Activated CD8-positive, alpha-beta memory T cell treated with anti-CD3 and anti-CD28 coated beads, Interleukin-2, amount 50 U/mL, for 24 hours (primary cell): ENCODE data around the gene PIANP.
"Not testable (repeated sequence)": the region's sequence is repeated elsewhere in the genome, so short reads cannot be mapped to it uniquely, and the experiment has no call there.

Experiments
- DNase-seq: peaks from one replicate; pipeline ENCODE4 v3.0.0-alpha.2; 2020; ENCODE audit errors: extremely low read depth

The PIANP gene, protein sequence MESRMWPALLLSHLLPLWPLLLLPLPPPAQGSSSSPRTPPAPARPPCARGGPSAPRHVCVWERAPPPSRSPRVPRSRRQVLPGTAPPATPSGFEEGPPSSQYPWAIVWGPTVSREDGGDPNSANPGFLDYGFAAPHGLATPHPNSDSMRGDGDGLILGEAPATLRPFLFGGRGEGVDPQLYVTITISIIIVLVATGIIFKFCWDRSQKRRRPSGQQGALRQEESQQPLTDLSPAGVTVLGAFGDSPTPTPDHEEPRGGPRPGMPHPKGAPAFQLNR

DNA sequence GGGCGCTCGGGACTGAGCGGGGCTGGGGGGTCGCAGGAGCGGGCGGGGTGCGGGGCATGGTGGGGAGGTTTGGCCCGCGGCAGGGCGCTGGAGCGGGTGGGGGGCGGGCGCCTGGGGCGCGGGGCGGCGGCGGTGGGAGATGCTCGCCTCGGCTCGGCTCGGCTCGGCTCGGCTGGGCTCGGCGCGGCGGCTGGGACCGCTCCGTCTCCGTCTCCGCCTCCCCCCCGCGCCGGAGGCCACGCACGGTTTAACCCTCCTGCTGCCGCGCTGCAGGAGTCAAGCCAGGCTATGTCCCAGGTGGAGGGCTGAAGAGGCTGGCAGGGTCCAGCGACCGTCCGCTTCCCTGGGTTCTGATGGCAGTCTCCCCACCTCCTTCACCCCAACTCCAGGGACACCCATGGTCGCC is at the start of gene PIANP:
Gene PIANP, minus strand, starts transcription at position 170 of the 406 bp plus-strand sequence. CDS start 2,754 bp downstream, outside the sequence.
- DNase-seq, result no peak

DNA sequence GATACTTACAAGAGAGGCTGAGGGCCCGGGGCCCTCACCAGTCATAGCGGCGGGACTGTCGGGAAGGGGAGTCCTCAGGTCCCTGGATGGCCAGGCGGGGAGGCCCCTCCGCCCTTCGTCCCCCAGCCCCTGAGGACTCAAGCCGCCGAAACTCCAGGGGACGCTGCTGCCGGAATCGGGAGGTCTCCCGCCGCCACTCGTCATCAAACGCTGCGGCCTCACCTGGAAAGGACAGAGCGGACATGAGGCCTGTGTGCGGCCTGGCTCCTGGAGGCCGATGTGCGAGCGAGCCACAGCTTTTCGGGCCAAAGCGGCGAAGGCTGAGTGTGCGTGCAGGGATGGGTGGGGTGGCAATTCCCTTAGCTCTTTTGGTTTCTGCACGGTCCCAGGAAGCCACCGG is 48.1 kb upstream of the PIANP start:
- no peak for DNase-seq

- DNase-seq, result no peak
Observed at GRCh38 chr12:6747216-6747615, 46.6 kb upstream of the PIANP start.

- DNase-seq, result no peak
Observed at GRCh38 chr12:6745741-6746525, 45.3 kb upstream of the PIANP start.

DNA sequence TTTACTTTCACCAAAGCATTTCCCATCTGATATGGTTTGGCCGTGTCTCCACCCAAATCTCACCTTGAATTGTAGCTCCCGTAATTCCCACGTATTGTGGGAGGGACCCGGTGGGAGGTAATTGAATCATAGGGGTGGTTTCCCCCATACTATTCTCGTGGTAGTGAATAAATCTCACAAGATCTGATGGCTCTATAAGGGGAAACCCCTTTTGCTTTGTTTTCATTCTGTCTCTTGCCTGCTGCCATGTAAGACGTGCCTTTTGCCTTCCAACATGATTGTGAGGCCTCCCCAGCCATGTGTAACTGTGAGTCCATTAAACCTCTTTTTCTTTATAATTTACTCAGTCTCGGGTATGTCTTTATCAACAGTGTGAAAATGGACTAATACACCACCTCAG is 42.7 kb upstream of the PIANP start:
- DNase-seq, result not testable (repeated sequence)

DNA sequence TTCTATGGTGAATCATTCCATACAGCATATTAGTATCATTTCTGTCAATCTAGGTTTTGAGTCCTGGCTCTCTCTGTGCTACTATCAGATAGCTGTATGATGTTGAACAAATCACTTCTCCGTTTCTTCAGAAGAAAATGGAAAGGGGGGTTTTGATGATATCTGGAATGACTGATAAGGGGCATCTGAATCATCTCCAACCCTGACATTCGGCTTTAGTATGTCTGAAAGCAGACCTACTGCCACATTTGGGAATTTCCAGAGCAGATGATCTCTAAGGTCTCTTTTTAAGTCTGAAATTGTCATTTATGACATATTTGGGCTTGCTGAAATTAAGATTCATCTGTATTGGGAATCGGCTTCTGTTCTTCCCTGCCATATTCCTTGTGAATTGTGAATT is 42.2 kb upstream of the PIANP start:
- DNase-seq, result no peak

DNA sequence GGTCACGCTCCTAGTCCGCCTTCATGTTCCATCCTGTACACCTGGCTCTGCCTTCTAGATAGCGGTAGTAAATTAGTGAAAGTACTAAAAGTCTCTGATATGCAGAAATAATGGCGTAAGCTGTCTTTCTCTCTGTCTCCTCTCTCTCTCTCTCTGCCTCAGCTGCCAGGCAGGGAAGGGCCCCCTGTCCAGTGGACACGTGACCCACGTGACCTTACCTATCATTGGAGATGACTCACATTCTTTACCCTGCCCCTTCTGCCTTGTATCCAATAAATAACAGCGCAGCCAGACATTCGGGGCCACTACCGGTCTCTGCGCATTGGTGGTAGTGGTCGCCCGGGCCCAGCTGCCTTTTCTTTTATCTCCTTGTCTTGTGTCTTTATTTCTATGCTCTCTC is 41.5 kb upstream of the PIANP start:
- not testable (repeated sequence) for DNase-seq

DNA sequence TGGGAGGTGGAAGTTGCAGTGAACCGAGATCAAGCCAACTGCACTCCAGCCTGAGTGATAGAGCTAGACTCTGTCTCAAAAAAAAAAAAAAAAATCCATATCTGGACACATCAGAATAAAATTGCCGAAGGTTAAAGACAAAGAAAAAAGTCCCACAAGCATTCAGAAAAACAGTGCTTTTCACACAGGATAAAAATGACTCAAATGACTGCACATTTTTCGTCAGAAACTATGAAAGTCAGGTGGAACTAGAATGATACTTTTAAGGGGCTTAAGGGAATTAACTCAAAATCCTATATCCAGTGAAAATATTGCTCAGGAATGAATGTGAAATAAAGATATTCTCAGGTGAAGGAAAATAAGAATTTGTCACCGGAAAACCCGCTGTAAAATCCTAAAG is 36.1 kb upstream of the PIANP start:
- no peak for DNase-seq

DNA sequence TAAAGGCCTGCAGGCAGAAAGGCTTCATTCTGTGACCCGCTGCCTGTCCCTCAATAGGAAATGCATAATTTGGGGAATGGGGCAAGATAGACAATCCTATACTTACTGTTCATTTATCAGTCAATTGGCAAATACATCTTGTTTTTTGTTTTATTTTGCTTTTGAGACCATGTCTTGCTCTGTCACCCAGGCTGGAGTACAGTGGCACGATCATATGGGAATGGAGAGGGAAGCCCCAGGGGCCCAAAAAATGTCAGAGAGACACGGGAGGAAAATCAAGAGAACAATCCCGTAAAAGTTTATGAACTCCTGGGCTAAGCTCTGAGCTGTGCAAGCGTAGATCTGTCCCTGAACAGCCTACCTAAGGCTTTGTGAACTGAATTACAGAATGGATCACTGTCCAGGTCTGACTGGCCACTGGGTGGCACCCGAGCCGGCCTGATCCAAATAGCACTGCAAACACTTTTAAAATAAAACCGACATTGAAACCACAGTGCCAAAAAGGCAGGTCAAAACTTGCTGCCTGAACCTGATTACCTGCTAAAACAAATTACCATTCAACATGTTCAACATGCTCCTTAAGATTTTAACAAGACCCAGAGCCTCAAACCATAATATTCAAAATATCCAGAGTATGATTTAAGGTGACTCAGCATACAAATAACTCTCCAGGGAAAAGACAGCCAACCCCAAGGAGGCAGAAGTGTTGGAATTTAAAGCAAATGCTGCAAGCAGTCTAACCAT is 35.0 kb upstream of the PIANP start:
- no peak for DNase-seq

DNA sequence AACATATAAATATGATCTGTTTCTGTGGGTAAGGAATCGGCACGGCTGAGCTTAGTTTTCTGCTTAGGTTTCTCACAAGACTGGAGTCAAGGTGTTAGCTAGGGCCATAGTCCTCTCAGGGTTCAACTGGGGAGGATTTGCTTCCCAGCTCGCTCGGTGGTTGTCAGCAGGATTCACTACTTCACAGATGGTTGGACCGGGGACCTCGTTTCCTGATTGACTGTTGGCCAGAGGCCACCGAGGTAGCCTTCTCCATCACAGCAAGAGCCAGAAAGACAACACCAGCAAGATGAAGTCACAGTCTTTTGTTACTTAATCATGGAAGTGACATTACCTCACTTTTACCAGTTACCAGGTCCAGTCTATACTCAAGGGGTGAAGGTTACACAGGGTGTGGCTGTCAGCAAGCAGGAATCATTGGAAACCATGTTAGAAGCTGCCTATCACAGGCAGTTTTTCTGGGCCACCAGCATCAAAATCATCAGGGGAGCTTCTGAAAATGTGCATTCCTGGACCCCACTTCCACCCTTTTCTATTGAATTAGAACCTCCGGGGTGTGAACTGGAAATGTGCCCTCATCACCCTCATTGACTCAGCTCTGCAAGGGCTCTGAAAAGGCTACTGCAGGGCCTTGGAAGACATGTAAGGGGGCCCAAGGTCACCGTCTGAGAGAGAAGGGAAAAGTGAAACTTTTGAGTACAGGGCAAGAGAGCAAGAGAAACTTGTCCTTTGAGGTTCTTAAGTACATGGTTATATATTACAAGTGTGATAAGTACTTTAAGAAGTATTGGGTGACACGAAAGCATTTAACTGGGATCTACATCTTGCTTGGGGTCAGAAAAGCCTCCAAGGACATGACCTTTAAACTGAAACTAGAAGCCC is 34.1 kb upstream of the PIANP start:
- no peak for DNase-seq

DNA sequence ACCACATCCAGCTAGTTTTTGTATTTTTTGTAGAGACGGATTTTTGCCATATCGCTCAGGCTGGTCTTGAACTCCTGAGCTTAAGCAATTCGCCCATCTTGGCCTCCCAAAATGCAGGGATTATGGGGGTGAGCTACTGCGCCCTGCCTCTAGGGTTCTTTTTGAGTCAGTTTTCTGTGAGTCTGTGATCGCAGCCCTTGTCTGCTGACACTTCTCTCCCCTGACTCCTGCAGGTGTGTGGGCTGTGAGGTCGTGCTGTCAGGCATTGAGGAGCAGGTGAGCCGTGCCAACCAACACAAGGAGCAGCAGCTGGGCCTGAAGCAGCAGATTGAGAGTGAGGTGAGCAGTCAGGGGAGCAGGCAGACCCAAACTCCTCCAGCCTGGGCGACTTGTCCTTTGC is 29.6 kb upstream of the PIANP start:
- DNase-seq, result no peak

DNA sequence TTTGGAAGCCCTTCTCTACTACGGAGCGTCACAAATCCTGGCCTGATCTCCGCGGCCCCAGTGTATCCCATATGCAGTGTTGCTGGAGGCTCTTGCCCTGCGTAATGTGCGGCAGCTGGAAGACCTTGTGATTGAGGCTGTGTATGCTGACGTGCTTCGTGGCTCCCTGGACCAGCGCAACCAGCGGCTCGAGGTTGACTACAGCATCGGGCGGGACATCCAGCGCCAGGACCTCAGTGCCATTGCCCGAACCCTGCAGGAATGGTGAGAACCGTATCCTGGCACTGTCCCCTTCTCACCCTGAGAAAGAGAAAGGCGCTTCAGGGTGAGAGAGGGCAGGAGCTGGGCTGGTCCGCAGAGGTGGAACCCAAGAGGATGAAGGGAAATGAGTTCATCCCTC is 28.6 kb upstream of the PIANP start:
- no peak for DNase-seq

DNA sequence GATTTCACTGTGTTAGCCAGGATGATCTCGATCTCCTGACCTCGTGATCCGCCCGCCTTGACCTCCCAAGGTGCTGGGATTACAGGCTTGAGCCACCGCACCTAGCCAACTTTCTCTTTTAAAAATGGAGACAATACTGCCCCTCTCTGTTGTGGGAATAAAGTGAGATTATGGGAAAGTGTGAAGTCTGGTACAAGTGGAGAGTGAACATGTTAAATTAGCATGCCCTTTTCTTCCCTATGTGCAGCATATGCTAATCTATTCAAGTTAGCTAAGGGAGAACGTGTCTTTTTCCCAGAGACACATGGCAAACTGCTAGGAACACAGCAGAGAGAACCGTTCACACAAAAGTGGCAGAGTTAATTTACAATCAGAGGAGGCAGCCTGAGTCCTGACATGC is 24.7 kb upstream of the PIANP start:
- DNase-seq, result no peak

DNA sequence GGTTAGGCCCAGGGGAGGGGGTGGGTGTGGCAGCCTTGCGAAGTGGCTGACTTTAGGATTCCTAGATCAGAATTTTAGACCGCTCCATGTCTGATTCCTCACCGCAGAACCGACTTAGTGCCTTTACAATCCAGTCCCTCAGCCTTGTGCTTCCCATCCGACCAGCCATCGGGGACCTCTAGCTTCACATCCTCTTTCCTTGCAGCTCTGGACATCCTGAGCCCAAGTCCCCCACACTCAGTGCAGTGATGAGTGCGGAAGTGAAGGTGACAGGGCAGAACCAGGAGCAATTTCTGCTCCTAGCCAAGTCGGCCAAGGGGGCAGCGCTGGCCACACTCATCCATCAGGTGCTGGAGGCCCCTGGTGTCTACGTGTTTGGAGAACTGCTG is 23.8 kb upstream of the PIANP start:
- DNase-seq, result no peak

GRCh38 chr12:6723607-6724408 is 23.2 kb upstream of the PIANP start, which contains the start of gene COPS7A:
TSS of gene COPS7A (plus strand) at chr12:6724046. CDS start at chr12:6724657, 611 bp downstream.
- peak; percentile 95 for DNase-seq

GRCh38 chr12:6722863-6723262 is 22.2 kb upstream of the PIANP start:
- DNase-seq, result no peak

DNA sequence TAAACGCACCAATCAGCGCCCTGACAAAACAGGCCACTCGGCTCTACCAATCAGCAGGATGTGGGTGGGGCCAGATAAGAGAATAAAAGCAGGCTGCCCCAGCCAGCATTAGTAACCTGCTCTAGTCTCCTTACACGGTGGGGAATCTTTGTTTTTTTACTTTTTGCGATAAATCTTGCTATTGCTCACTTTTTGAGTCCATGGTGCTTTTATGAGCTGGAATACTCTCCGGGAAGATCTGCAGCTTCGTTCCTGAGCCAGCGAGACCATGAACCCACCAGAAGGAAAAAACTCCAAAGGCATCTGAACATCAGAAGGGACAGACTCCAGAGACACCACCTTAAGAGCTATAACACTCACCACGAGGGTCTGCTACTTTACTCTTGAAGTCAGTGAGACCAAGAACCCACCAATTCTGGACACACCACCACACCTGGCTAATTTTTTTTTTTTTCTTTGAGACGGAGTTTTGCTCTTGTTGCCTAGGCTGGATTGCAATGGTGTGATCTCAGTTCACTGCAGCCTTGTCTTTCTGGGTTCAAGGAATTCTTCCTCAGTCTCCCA is 16.3 kb upstream of the PIANP start:
- no peak for DNase-seq

DNA sequence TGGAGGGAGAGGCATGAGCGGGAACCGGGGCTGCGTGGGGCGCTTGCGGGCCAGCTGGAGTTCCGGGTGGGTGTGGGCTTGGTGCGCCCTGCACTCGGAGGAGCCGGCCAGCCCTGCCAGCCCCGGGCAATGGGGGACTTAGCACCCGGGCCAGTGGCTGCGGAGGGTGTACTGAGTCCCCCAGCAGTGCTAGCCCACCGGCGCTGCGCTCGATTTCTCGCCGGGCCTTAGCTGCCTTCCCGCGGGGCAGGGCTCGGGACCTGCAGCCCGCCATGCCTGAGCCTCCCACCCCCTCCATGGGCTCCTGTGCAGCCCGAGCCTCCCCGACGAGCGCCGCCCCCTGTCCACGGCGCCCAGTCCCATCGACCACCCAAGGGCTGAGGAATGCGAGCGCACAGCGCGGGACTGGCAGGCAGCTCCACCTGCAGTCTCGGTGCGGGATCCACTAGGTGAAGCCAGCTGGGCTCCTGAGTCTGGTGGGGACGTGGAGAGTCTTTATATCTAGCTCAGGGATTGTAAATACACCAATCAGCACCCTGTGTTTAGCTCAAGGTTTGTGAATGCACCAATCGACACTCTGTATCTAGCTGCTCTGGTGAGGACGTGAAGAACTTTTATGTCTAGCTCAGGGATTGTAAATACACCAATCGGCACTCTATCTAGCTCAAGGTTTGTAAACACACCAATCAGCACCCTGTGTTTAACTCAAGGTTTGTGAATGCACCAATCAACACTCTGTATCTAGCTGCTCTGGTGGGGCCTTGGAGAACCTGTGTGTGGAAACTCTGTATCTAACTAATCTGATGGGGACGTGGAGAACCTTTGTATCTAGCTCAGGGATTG is 15.6 kb upstream of the PIANP start:
- DNase-seq, result not testable (repeated sequence)

DNA sequence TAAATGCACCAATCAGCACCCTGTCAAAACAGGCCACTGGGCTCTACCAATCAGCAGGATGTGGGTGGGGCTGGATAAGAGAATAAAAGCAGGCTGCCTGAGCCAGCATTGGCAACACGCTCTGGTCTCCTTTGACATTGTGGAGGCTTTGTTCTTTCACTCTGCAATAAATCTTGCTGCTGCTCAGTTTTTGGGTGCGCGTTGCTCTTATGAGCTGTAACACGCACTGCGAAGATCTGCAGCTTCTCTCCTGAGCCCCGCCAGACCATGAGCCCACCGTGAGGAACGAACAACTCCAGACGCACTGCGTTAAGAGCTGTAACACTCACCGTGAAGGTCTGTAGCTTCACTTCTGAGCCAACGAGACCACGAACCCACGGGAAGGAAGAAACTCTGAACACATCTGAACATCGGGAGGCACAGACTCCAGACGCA is 8.4 kb upstream of the PIANP start:
- DNase-seq, result no peak
